HG02970 (cell line): ENCODE measurements around the gene USP47.

Experiments
- ATAC-seq: cut with Tn5 transposase; IDR thresholded peaks from one replicate; pipeline ENCODE4 v1.9.1; 2021; ENCODE audit warnings: mild to moderate bottlenecking, moderate library complexity, moderate number of reproducible peaks; ENCODE audit not compliant: unreplicated experiment, low FRiP score

Gene USP47

GRCh38 chr11:11864332-11864731, 22.6 kb downstream of the USP47 start:
- ATAC-seq: no peak

GRCh38 chr11:11864803-11865202, 23.0 kb downstream of the USP47 start:
- no peak for ATAC-seq

GRCh38 chr11:11865449-11865848, 23.7 kb downstream of the USP47 start:
- ATAC-seq: no peak

GRCh38 chr11:11866203-11866602, 24.4 kb downstream of the USP47 start:
- no peak for ATAC-seq

GRCh38 chr11:11867720-11868119, 25.9 kb downstream of the USP47 start:
- no peak for ATAC-seq

- no peak for ATAC-seq
Observed at GRCh38 chr11:11871991-11872401, 30.2 kb downstream of the USP47 start.

GRCh38 chr11:11876458-11876857, 34.7 kb downstream of the USP47 start:
- no peak for ATAC-seq

- ATAC-seq: no peak
Observed at GRCh38 chr11:11880179-11880578, 38.4 kb downstream of the USP47 start.

GRCh38 chr11:11882539-11882938, 40.8 kb downstream of the USP47 start:
- ATAC-seq: no peak

GRCh38 chr11:11884351-11884750, 42.6 kb downstream of the USP47 start:
- no peak for ATAC-seq

GRCh38 chr11:11884774-11885481, 43.2 kb downstream of the USP47 start:
- no peak for ATAC-seq

- no peak for ATAC-seq
Observed at GRCh38 chr11:11894486-11894885, 52.7 kb downstream of the USP47 start.

- ATAC-seq: no peak
Observed at GRCh38 chr11:11895672-11896071, 53.9 kb downstream of the USP47 start.

GRCh38 chr11:11898648-11899047, 56.9 kb downstream of the USP47 start:
- ATAC-seq: no peak

- ATAC-seq: no peak
Observed at GRCh38 chr11:11899401-11899800, 57.6 kb downstream of the USP47 start.

GRCh38 chr11:11901929-11902328, 60.2 kb downstream of the USP47 start:
- ATAC-seq: no peak

GRCh38 chr11:11909727-11910126, 68.0 kb downstream of the USP47 start:
- ATAC-seq: no peak

GRCh38 chr11:11910541-11910940, 68.8 kb downstream of the USP47 start:
- ATAC-seq: no peak

- ATAC-seq: no peak
Observed at GRCh38 chr11:11913395-11913794, 71.6 kb downstream of the USP47 start.

- ATAC-seq: no peak
Observed at GRCh38 chr11:11915625-11916024, 73.9 kb downstream of the USP47 start.

GRCh38 chr11:11916981-11917399, 75.2 kb downstream of the USP47 start:
- no peak for ATAC-seq

- ATAC-seq: no peak
Observed at GRCh38 chr11:11923828-11924227, 82.1 kb downstream of the USP47 start.

- ATAC-seq: no peak
Observed at GRCh38 chr11:11929920-11930319, 88.1 kb downstream of the USP47 start.
